ENCODE measurements around the gene TMEM258. TPM values are rescaled to one million over a fixed set of nuclear protein-coding genes. Genes with fewer than 3 reads are reported as not detected.

Gene TMEM258
- total and polyA plus RNA-seq, 3 donors from 2014 or later = 46.7 to 162 (median 55.6) TPM

GRCh38 chr11:61803889-61804647 is 11.7 kb upstream of the TMEM258 start:
- no peaks in the 10 kb centered on the region for H3K4me1 ChIP-seq
- H3K27ac ChIP-seq = no peak overlapping the region
- WGBS, 2 donors = 57 to 70% methylated on average over 3 of the region's 3 CpGs
- no peak overlapping the region for H3K4me3 ChIP-seq
- no peak for DNase-seq
- H3K27me3 ChIP-seq = no peaks in the 10 kb centered on the region
- TF ChIP-seq CTCF (IDR thresholded peaks at IDR 0.05) = no peak
- no peak for TF ChIP-seq POLR2A (IDR thresholded peaks at IDR 0.05)
- intact Hi-C loops (cut with DNase I; ENCODE audit: low total_unique reads) = no loop called here
- no peaks in the 10 kb centered on the region for H3K9me3 ChIP-seq
- H3K36me3 ChIP-seq (ENCODE audit: low read depth, missing control alignments) = no peaks in the 10 kb centered on the region

- Histone ChIP-seq H3K4me3 (no peak overlapping the region), H3K27ac (no peak overlapping the region), H3K27me3 (no peaks in the 10 kb centered on the region), H3K36me3 (ENCODE audit: low read depth, missing control alignments) (no peaks in the 10 kb centered on the region), H3K9me3 (no peaks in the 10 kb centered on the region), H3K4me1 (peaks cover 2% of the 10 kb centered on the region)
- TF ChIP-seq POLR2A (IDR thresholded peaks at IDR 0.05) (no peak), CTCF (IDR thresholded peaks at IDR 0.05) (no peak)
- whole genome bisulfite sequencing, 2 donors = 89 to 92% methylated on average over 6 of the region's 6 CpGs
- no peak for DNase-seq
- intact Hi-C loops (cut with DNase I; ENCODE audit: low total_unique reads) = no loop called here
Measured at GRCh38 chr11:61802605-61803004, 10.2 kb upstream of the TMEM258 start.

GRCh38 chr11:61800331-61801281 is 8.2 kb upstream of the TMEM258 start:
- TF ChIP-seq POLR2A (IDR thresholded peaks at IDR 0.05) (no peak), CTCF (IDR thresholded peaks at IDR 0.05) (no peak)
- intact Hi-C loops (cut with DNase I; ENCODE audit: low total_unique reads) = no loop called here
- WGBS, 2 donors = 83 to 86% methylated on average over 3 of the region's 3 CpGs

GRCh38 chr11:61799665-61800284 is 7.4 kb upstream of the TMEM258 start:
- Histone ChIP-seq H3K27me3 (no peaks in the 10 kb centered on the region), H3K9me3 (no peaks in the 10 kb centered on the region), H3K36me3 (ENCODE audit: low read depth, missing control alignments) (no peaks in the 10 kb centered on the region), H3K27ac (no peak overlapping the region), H3K4me3 (no peak overlapping the region), H3K4me1 (peaks cover 6% of the 10 kb centered on the region)
- DNase-seq = no peak
- intact Hi-C loops (cut with DNase I; ENCODE audit: low total_unique reads) = loop anchor here (10.0 kb wide), 2 partner anchors 155 to 305 kb away; partner anchors contain the start of gene BEST1
- 90 to 96% methylated on average over 2 of the region's 2 CpGs for WGBS, 2 donors
- TF ChIP-seq POLR2A (IDR thresholded peaks at IDR 0.05) = no peak
- TF ChIP-seq CTCF (IDR thresholded peaks at IDR 0.05) = no peak

More at GRCh38 chr11:61800331-61801281, 8.2 kb upstream of the TMEM258 start:
- DNase-seq = no peak
- H3K27ac ChIP-seq = no peak overlapping the region
- peaks cover 6% of the 10 kb centered on the region for H3K4me1 ChIP-seq
- no peaks in the 10 kb centered on the region for H3K9me3 ChIP-seq
- H3K27me3 ChIP-seq = no peaks in the 10 kb centered on the region
- no peaks in the 10 kb centered on the region for H3K36me3 ChIP-seq (ENCODE audit: low read depth, missing control alignments)
- H3K4me3 ChIP-seq = no peak overlapping the region
